Embryonic facial prominence (tissue), 1 donor: ENCODE results near the gene DLGAP1.
"Not testable (repeated sequence)": the region's sequence is repeated elsewhere in the genome, so short reads cannot be mapped to it uniquely, and the experiment has no call there.

Experiments
- DNase-seq: peaks from one replicate; pipeline ENCODE4 v3.0.0-alpha.2; 2016; ENCODE audit errors: extremely low spot score

DLGAP1 gene

GRCh38 chr18:3626929-3627458 is 828.1 kb downstream of the DLGAP1 start:
- no peak for DNase-seq

- no peak for DNase-seq
These were observed 829.4 kb downstream of the DLGAP1 start for GRCh38 chr18:3625742-3626091.

- no peak for DNase-seq
These were observed 830.0 kb downstream of the DLGAP1 start for GRCh38 chr18:3624935-3625741.

- no peak for DNase-seq
These were observed 830.6 kb downstream of the DLGAP1 start for GRCh38 chr18:3624546-3624934.

GRCh38 chr18:3623769-3624545 is 831.1 kb downstream of the DLGAP1 start:
- peak; percentile 73 for DNase-seq

GRCh38 chr18:3620146-3621119 is 834.7 kb downstream of the DLGAP1 start:
- no peak for DNase-seq

- DNase-seq, result no peak
These were observed 835.4 kb downstream of the DLGAP1 start for GRCh38 chr18:3619746-3620145.

GRCh38 chr18:3619222-3619621 is 835.9 kb downstream of the DLGAP1 start:
- no peak for DNase-seq

- DNase-seq, result no peak
These were observed 838.4 kb downstream of the DLGAP1 start for GRCh38 chr18:3616744-3617143.

GRCh38 chr18:3616142-3616541 is 839.0 kb downstream of the DLGAP1 start:
- DNase-seq, result no peak

- no peak for DNase-seq
These were observed 839.6 kb downstream of the DLGAP1 start for GRCh38 chr18:3615374-3615985.

GRCh38 chr18:3612315-3612714 is 842.8 kb downstream of the DLGAP1 start:
- DNase-seq, result no peak

GRCh38 chr18:3611313-3612090 is 843.6 kb downstream of the DLGAP1 start:
- no peak for DNase-seq

- DNase-seq, result no peak
These were observed 844.3 kb downstream of the DLGAP1 start for GRCh38 chr18:3610813-3611212.

GRCh38 chr18:3610188-3610708 is 844.9 kb downstream of the DLGAP1 start:
- DNase-seq, result no peak

GRCh38 chr18:3608488-3608887 is 846.6 kb downstream of the DLGAP1 start:
- DNase-seq, result no peak

- not testable (repeated sequence) for DNase-seq
These were observed 847.0 kb downstream of the DLGAP1 start for GRCh38 chr18:3608099-3608453.

- DNase-seq, result no peak
These were observed 847.6 kb downstream of the DLGAP1 start for GRCh38 chr18:3607309-3608098.

- DNase-seq, result not testable (repeated sequence)
These were observed 848.2 kb downstream of the DLGAP1 start for GRCh38 chr18:3606863-3607262.
